Psoas muscle (tissue), 8 donors: ENCODE results near the gene ATF6. TPM values are rescaled to one million over a fixed set of nuclear protein-coding genes. Genes with fewer than 3 reads are reported as not detected.

ENCODE experiments used
- ATAC-seq, 4 donors: fragments of 200-7000 bp; cut with Tn5 transposase; one replicate each; pipeline ENCODE4 v1.9.1; 2020; ENCODE audit warnings: moderate library complexity in 3 of 4, mild to moderate bottlenecking in 2 of 4
- DNase-seq, 2 donors: peaks; one replicate each; pipeline ENCODE4 v3.0.0-alpha.2; 2020
- H3K27ac ChIP-seq: fragments of 200-600 bp; one replicate; pipeline ENCODE4 v1.8.0; 2022
- H3K27me3 ChIP-seq, 3 donors: fragments of 200-600 bp in 1 of 3; one replicate each; pipeline versions ENCODE4 v1.6.1 to v1.8.0; 2013 to 2022; ENCODE audit warnings: low read length in 2 of 3, mild to moderate bottlenecking in 2 of 3, moderate library complexity in 1 of 3; ENCODE audit not compliant: insufficient read depth in 3 of 3
- H3K36me3 ChIP-seq, 2 donors: fragments of 200-600 bp in 1 of 2; one replicate each; pipeline versions ENCODE4 v1.6.1 to v1.8.0; 2013 to 2022; ENCODE audit warnings: low read depth in 1 of 2, mild to moderate bottlenecking in 1 of 2, moderate library complexity in 1 of 2; ENCODE audit not compliant: insufficient read depth in 1 of 2
- H3K4me1 ChIP-seq: fragments of 200-600 bp; one replicate; pipeline ENCODE4 v1.8.0; 2022
- H3K4me3 ChIP-seq: fragments of 200-600 bp; one replicate; pipeline ENCODE4 v1.8.0; 2022; ENCODE audit warnings: mild to moderate bottlenecking
- H3K9me3 ChIP-seq: fragments of 200-600 bp; one replicate; pipeline ENCODE4 v1.8.0; 2022
- CTCF ChIP-seq: fragments of 200-600 bp; IDR thresholded peaks from one replicate; pipeline ENCODE4 v1.8.0; 2022; ENCODE audit warnings: antibody characterized with exemption
- WGBS, 3 donors: extraction: QIAGEN DNeasy Blood & Tissue Kit; methylation state at CpG; one replicate each; pipeline versions ENCODE4 v1.1.6 to v1.1.7; 2013; 5-methylcytosine and 5-hydroxymethylcytosine counted together
- intact Hi-C, 2 donors: fragments of 100-400 bp; cut with DNase I; formaldehyde crosslinking; loops; one replicate each; pipeline versions ENCODE4 v1.11.0 to v1.14.2; 2022
- polyA plus RNA-seq, 3 donors: library from polyadenylated mRNA; stranded (reverse); fragments of 200-250 nt; gene quantifications; one replicate each; pipeline ENCODE4 v1.2.3, GENCODE V29; 2013
- total RNA-seq, 4 donors: library from RNA; stranded (reverse); fragmentation: NEBNext Ultra II Directional in 2 of 4; extraction: Animal tissue kit (Norgen Biotek cat#: 25700) in 2 of 4; gene quantifications; one replicate each; pipeline versions ENCODE4 v1.2.1 to v1.2.4, GENCODE V29; 2021 to 2023
- donor health status: healthy with polysubstance abuse.
- donor health status: DM: no; HTN: no; CAD: no; lungs with moderate emphysema.
- donor health status: Bipolar disorder and iron deficiency.
- donor health status: healthy.
- donor health status: DM: yes; HTN: yes; CAD: no.
- donor health status: DM: no; HTN: no; CAD: no.
- donor health status: DM: no; HTN: no; CAD: no.
- donor health status: DM: yes; HTN: yes; CAD: no.

ATF6 gene
- total and polyA plus RNA-seq, 7 donors = 6.4 to 17.1 (median 11.0) TPM

DNA sequence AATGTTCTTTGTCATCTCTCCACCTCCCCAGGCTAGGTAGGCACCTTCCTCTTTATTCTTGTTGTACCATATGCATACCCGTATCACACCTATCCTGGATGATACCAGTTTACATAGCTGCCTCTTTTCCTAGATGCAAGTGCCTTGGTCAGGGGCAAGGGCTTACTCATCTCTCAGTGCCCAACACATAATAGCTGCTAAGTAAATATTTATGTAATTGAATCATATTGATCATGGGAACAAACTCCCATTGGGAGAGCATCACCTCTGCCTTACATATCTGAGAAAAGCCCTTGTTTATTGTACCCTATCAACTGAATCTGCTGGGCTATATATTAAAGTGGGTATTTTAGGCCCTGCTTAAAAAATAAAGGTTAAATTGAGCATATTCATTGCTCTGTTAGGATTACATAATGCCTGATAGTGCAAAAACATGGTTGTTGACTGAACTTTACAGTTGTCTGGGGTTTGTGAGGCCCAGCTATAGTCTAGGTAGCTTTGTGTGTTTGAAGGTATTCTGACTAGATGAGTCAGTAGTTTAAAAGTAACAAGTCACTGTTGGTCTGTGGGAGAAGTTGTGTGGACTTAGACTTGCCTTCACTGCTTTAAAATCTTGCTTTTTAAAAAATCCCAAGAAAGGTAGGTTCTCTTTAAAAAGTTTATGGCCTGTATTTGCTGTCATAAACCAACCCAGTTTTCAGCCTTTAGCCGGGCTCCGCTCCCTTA, 174.9 kb downstream of the ATF6 start:
- no peaks in the 10 kb centered on the region for H3K27me3 ChIP-seq
- no peaks in the 10 kb centered on the region for H3K9me3 ChIP-seq
- peaks cover 0 to 35% of the 10 kb centered on the region in 2 donors for H3K36me3 ChIP-seq
- DNase-seq (no peak), ATAC-seq (no peak)
- WGBS, 3 donors = 68 to 80% (median 70%) methylated on average over 3 of the region's 3 CpGs
- TF ChIP-seq CTCF = no peak
- intact Hi-C loops = no loop called here
- H3K27ac ChIP-seq = no peak overlapping the region
- H3K4me1 ChIP-seq = peaks cover 4% of the 10 kb centered on the region
- H3K4me3 ChIP-seq = no peak overlapping the region

GRCh38 chr1:161941726-161942436, 175.8 kb downstream of the ATF6 start:
- H3K27me3 ChIP-seq = no peaks in the 10 kb centered on the region
- peaks cover 5% of the 10 kb centered on the region for H3K4me1 ChIP-seq
- ATAC-seq (no peak), DNase-seq (no peak)
- no peak for TF ChIP-seq CTCF
- WGBS, 3 donors = 86 to 88% (median 88%) methylated on average over 8 of the region's 8 CpGs
- no peaks in the 10 kb centered on the region for H3K9me3 ChIP-seq
- intact Hi-C loops = no loop called here
- H3K27ac ChIP-seq = no peak overlapping the region
- peaks cover 0 to 31% of the 10 kb centered on the region in 2 donors for H3K36me3 ChIP-seq
- H3K4me3 ChIP-seq = no peak overlapping the region

GRCh38 chr1:161943737-161944136, 177.6 kb downstream of the ATF6 start:
- no peak for DNase-seq
- no peak for TF ChIP-seq CTCF
- H3K27me3 ChIP-seq = no peaks in the 10 kb centered on the region
- H3K36me3 ChIP-seq = peaks cover 0 to 31% of the 10 kb centered on the region in 2 donors
- peaks cover 12% of the 10 kb centered on the region for H3K4me1 ChIP-seq
- no peaks in the 10 kb centered on the region for H3K9me3 ChIP-seq
- H3K27ac ChIP-seq = no peak overlapping the region
- no peak for ATAC-seq
- intact Hi-C loops = no loop called here
- 95 to 97% (median 95%) methylated on average over 1 of the region's 1 CpG for WGBS, 3 donors
- H3K4me3 ChIP-seq = no peak overlapping the region

DNA sequence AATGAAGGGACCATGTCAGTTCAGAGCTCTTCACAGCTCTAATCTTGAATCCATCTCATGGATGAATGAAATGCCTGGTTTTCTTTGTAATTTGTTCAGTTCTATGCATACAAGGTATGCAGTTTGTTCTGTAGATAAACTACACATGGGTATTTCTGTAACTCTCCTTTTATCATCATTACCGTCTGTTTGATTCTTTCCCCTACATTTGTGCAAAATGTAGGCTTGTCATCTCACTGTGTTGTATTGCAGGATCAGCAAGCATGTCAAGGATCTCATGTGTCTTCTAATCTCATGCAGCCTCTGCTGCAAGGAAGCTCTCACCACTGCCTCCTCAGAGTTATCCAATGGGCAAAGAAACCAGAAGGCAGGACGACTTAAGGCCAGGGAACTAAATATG, 178.3 kb downstream of the ATF6 start:
- Histone ChIP-seq H3K9me3 (no peaks in the 10 kb centered on the region), H3K27ac (no peak overlapping the region), H3K4me3 (no peak overlapping the region), H3K27me3 (no peaks in the 10 kb centered on the region), H3K4me1 (peaks cover 18% of the 10 kb centered on the region), H3K36me3 (peaks cover 0 to 25% of the 10 kb centered on the region in 2 donors)
- TF ChIP-seq CTCF = no peak
- intact Hi-C loops = no loop called here
- DNase-seq (no peak), ATAC-seq (no peak)
- WGBS, 3 donors = 78 to 85% (median 78%) methylated on average over 2 of the region's 2 CpGs
